ENCODE data around the gene ASH1L.

GRCh38 chr1:155326631-155327037 is 236.0 kb downstream of the ASH1L start:
- no peak for TF ChIP-seq POLR2AphosphoS5 (IDR thresholded peaks at IDR 0.05; ENCODE audit: low read depth, low read length)
- no peak for TF ChIP-seq TAF1 (IDR thresholded peaks at IDR 0.05; ENCODE audit: borderline replicate concordance, insufficient read depth, low read length)

Measured in PFSK-1 (cell line).